Measurements from ENCODE around the gene ANK3.

The ANK3 gene

GRCh38 chr10:60138842-60139241, 250.8 kb downstream of the ANK3 start:
- DNase-seq (ENCODE audit: low spot score), result no peak

- DNase-seq (ENCODE audit: low spot score), result no peak
These were observed 251.6 kb downstream of the ANK3 start for GRCh38 chr10:60138026-60138425.

DNA sequence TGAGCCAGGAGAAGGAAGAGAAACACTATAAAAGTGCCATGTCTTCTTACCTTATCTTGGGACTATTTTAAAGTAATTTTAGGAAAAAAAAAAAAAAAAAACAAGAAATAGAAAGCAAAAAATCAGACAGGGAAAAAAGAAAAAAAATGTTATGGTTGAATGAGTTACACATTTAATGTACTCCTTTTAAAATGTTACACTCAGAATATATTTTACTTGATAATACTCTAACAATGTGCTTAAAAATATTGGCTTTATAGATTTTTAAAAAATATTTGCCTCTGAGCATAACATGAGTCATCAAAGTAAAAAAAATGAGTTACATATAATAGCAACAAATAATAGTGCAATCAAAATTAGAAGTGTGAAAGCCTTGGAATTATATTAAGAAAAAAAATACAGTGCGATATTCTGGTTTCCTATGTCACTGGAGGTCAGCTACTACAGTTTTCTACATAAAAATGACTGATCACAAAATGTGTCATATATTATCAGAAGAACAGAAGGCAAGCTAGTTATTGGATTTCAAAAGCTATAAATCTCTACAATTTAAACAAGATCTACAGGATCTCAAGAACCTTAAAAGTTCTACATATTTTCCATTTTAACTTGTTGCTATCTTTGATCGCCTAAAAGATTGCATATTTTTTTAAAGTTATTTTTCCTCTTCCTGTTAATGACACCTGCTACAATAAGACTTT, 252.2 kb downstream of the ANK3 start:
- DNase-seq (ENCODE audit: low spot score), result no peak

GRCh38 chr10:60135020-60135419, 254.7 kb downstream of the ANK3 start:
- no peak for DNase-seq (ENCODE audit: low spot score)

DNA sequence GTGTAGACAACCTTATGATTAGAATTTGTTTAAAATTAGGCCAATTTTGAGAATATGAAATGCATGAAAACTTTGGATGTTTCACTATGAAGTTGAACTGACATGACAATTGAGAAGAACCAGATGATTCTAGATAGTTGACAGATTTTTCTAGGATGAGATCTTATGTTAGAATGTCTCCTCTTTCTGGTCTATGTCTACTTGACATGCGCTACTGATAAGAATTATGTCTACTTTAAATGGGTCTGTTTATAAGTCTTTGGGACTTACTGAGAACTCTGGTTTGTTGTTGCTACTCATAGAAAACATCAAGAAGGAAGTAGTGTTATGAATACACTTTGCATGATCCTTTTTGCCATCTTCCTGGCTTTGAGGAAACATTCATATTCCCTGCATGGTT, 255.1 kb downstream of the ANK3 start:
- DNase-seq (ENCODE audit: low spot score), result no peak

- no peak for DNase-seq (ENCODE audit: low spot score)
These were observed 259.5 kb downstream of the ANK3 start for GRCh38 chr10:60130130-60130579.

DNA sequence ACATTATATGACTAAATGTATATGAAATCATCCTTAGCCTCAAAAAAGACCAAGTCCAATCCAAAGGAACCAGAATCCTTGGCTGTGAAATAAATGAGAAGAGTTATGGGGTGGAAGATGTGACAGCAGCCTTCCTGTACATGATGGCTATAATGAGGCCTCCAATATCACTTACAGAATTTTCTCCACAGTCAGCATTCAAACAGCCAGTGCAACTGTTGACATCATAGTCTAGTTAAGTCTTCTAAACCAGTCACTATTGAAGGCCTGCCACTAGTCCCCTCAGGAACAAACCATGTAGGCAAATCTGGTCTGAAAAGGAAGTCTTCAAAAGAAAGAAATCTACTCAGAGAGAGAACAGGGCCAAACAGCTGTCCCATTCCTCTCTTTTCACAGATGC, 263.8 kb downstream of the ANK3 start:
- DNase-seq (ENCODE audit: low spot score), result no peak

- no peak for DNase-seq (ENCODE audit: low spot score)
These were observed 265.1 kb downstream of the ANK3 start for GRCh38 chr10:60124536-60124935.

DNA sequence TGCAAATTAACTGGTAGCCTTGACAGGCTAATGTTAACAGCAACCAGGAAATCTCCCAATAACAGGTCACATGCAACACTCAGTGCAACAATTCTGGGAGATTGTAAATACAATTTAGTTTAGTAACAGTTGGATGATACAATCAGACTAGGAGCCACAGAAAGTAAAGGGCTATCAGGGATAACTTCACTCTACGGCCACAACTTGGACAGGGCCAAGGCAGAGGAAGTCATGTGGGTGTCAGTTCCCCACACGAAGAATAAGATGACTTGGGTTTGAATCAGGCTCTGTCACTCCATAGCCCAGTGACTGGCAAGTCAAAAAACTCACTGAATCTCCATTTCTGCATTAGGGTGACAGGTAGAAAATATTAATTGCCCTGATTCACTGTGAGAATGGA, 266.0 kb downstream of the ANK3 start:
- DNase-seq (ENCODE audit: low spot score), result no peak

GRCh38 chr10:60123172-60123571, 266.5 kb downstream of the ANK3 start:
- DNase-seq (ENCODE audit: low spot score), result peak; percentile 69

DNA sequence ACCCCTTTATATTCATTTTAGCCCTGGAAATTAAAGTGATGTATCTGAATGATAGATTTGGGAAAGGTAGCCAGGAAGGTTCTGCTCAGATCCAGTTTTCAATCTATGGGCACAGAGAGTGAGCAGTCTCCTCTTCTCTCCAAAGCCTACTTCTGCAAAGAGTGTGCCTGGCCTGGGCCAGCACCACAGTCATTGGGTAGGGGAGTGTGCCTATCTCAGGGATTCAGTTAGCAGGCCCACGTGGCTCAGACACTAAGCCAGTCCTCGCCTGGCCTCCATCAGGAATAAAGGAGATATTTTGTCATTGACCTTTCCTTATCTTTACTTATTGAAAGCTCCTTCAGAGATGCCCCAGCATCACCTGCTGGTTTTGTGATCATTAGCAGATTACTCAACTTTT, 267.5 kb downstream of the ANK3 start:
- DNase-seq (ENCODE audit: low spot score), result no peak

GRCh38 chr10:60114765-60115586, 274.7 kb downstream of the ANK3 start:
- DNase-seq (ENCODE audit: low spot score), result peak; percentile 70

GRCh38 chr10:60110739-60111138, 278.9 kb downstream of the ANK3 start:
- DNase-seq (ENCODE audit: low spot score), result no peak

GRCh38 chr10:60107308-60107976, 282.2 kb downstream of the ANK3 start:
- DNase-seq (ENCODE audit: low spot score), result no peak

- no peak for DNase-seq (ENCODE audit: low spot score)
These were observed 284.4 kb downstream of the ANK3 start for GRCh38 chr10:60105295-60105695.

DNA sequence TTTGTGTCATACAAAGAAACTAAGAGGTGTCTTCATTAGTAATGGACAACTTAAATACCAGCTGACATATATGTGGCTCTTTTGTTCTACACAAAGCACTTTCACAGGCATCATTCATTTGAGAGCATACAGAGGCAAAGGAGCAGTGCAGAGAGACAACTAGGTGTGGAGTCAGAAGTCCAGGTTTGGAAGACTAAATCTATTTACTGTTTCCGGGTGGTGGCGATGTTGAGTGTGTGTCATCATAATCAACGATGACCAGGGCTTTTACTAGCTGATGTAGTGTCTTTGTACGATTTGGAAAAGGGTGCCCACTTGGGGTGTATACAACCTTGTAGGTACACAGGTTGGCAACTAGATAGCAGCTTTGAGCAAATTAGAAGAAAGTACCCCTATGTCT, 287.9 kb downstream of the ANK3 start:
- no peak for DNase-seq (ENCODE audit: low spot score)

DNA sequence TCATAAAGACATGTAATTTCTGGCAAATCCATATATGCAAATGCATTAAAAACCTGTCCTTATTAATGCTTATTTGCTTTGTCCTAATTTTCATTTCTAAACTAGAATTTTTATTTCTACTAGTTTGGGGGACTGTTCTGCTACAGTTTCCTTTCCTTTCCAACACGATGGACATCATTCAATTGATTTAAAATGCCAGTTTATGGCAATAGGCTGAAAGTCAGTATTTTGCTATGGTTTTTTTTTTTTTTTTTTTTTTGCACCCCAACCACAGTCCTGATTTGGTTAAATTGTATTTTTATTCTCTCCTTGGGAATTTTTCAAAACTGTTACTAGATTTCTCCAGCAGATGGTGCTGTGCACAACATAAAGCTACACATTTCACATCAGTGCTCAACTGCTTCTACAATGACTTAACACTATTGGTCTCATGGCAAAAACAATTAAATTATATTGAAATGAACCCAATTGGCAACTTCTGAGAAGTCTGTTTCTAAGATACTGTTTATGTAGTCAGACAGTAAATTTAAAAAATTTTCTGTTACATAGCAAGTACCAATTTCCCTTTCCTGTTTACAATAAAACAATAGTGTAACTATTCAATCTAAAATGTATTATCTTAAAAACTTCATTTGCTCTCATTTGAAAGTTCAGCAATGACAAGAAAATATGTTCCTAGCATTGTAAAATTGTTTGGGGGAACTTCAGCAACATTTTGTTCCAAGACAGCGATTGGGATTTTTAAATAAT, 289.5 kb downstream of the ANK3 start:
- DNase-seq (ENCODE audit: low spot score), result peak; percentile 53

DNA sequence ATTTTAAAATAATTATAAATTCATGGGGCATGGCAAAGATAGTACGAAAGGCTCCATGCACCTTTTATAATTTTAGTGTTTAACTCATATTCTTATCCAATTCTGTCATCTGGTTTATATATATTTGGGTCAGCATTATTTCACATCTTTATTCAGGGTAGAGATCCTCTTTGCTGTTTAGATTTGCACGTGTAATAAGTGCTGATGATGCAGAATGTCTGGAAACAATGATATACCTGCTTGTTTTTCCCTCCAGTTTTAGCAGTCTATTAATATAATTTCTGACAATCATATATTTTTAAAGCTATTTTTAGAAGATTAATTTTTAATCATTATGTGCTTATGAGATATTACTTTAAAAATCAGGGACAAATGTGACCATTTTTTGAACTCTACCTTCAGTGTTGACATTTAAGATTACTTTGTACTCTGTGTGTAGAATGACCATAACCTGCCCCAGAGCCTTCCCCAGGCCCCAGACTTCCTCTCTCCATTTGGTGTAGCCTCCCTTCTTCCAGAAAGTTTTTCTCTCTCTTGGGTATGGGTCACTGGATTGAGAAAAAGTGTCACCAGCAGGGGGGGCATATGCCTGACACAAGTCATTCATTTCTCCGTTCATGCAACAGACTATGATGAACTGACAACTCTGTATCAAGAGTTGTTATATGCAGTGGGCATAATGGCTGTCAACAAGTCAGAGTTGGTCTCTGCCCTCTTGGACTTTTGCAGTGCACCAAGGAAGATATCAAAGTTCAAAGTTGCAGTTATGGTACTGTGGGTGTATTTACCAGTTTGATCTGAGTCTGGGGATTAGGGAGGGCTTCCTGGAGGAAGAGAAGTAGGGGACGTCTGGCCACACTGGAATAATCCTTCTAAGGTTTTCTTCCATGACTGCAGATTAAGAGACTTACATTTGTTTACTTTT, 290.7 kb downstream of the ANK3 start:
- no peak for DNase-seq (ENCODE audit: low spot score)

- no peak for DNase-seq (ENCODE audit: low spot score)
These were observed 292.7 kb downstream of the ANK3 start for GRCh38 chr10:60096761-60097513.

DNA sequence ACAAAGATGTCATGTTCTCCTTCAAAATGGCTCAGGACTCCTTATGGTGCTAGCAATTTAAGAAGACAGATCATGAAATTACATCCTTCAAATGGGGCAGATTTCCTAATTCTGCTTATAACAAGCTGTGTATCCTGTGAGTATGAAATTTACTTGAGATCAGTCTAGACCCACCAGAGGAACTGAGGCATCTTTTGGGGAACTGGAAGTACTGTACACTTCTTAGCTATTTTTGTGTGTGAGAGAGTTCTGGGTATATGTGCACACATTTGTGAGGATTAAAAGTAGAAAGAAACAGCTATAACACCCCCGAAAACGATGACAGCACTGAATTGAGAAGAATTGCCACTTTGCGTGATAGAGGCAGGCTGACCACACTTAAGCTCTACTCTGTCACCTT, 296.4 kb downstream of the ANK3 start:
- no peak for DNase-seq (ENCODE audit: low spot score)
